SU-DHL-6 (cell line): ENCODE data around the gene PRSS12.

ENCODE experiments used
- H2AFZ ChIP-seq: fragments of 200-600 bp; sonication (generic); 2 replicates; pipeline ENCODE4 v1.6.1; 2014; ENCODE audit warnings: low read depth, mild to moderate bottlenecking, moderate library complexity, mixed read lengths, antibody characterized with exemption, low read length; ENCODE audit not compliant: severe bottlenecking
- H3F3A ChIP-seq: fragments of 200-600 bp; shearing (Covaris generic); 2 replicates; pipeline ENCODE4 v1.6.0; 2016; ENCODE audit warnings: antibody characterized with exemption, mild to moderate bottlenecking; ENCODE audit not compliant: insufficient read depth
- H3K27ac ChIP-seq: fragments of 200-600 bp; sonication (generic); 2 replicates; pipeline ENCODE4 v1.5.1; 2016; ENCODE audit warnings: low read depth, mild to moderate bottlenecking, low read length, moderate library complexity, mixed read lengths
- H3K27me3 ChIP-seq: fragments of 200-600 bp; sonication (generic), shearing (Covaris generic); 2 replicates; pipeline ENCODE4 v1.6.0; 2014; ENCODE audit warnings: mild to moderate bottlenecking, low read length
- H3K36me3 ChIP-seq: fragments of 200-600 bp; sonication (generic); 2 replicates; pipeline ENCODE4 v1.6.1; 2014; ENCODE audit warnings: mild to moderate bottlenecking, low read length, mixed read lengths
- H3K4me2 ChIP-seq: fragments of 300-600, 200-600 bp; shearing (Covaris generic), sonication (generic); 2 replicates; pipeline ENCODE4 v1.6.0; 2014; ENCODE audit warnings: low read length, low read depth, mild to moderate bottlenecking; ENCODE audit not compliant: poor library complexity, severe bottlenecking
- H3K4me3 ChIP-seq: fragments of 200-600 bp; sonication (generic); 2 replicates; pipeline ENCODE4 v1.5.1; 2014; ENCODE audit warnings: antibody characterized with exemption, low read length, mild to moderate bottlenecking, mixed read lengths; ENCODE audit not compliant: insufficient read depth, poor library complexity, severe bottlenecking
- H3K79me2 ChIP-seq: fragments of 200-600 bp; sonication (generic); 2 replicates; pipeline ENCODE4 v1.6.1; 2014; ENCODE audit warnings: mild to moderate bottlenecking, low read length, moderate library complexity; ENCODE audit not compliant: insufficient read depth
- H3K9ac ChIP-seq: fragments of 200-600 bp; sonication (generic); 2 replicates; pipeline ENCODE4 v1.7.0; 2014; ENCODE audit warnings: mild to moderate bottlenecking, low read length
- H3K9me2 ChIP-seq: fragments of 200-600 bp; sonication (generic); replicated peaks from 2 replicates; pipeline ENCODE4 v1.6.1; 2014; ENCODE audit warnings: low read length; ENCODE audit not compliant: insufficient read depth
- H3K9me3 ChIP-seq: fragments of 200-600 bp; sonication (generic); 2 replicates; pipeline ENCODE4 v1.6.1; 2014; ENCODE audit warnings: low read length, mixed read lengths; ENCODE audit not compliant: insufficient read depth
- H4K20me1 ChIP-seq: fragments of 200-600 bp; sonication (generic); 2 replicates; pipeline ENCODE4 v1.6.1; 2014; ENCODE audit warnings: low read depth, mild to moderate bottlenecking, antibody characterized with exemption, low read length, moderate library complexity, mixed read lengths
- EZH2phosphoT487 ChIP-seq: fragments of 200-600 bp; sonication (generic), shearing (Covaris generic); conservative IDR thresholded peaks from 2 replicates; pipeline ENCODE4 v1.6.1; 2018; ENCODE audit warnings: mild to moderate bottlenecking, antibody characterized with exemption, low read length, moderate library complexity, mixed read lengths
- TF ChIP-seq, protein P1 (sequence below): fragments of 200-600 bp; sonication (generic); IDR thresholded peaks from one replicate; pipeline ENCODE4 v1.5.1; 2017; ENCODE audit warnings: antibody characterized with exemption, mild to moderate bottlenecking, low read length, moderate library complexity; ENCODE audit not compliant: insufficient read depth, poor library complexity, severe bottlenecking

The PRSS12 gene

DNA sequence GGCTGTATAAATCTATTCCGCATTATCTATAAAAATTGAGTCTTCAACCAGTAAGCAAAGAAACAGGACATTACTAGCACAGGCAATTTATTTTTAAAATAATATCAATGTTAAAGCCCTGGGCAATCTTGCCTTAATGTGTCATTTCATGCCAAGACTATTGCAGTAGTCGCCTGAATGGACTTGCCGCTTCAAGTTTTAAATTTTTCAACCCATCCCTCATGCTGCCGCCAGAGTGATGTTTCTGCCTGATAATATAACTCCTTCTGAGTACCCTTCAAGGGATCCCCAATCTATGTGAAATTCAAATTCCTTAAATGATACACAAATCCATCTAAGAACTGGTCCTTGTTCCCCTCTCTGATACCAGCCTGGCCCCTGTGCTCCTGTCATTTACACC, 66.9 kb downstream of the PRSS12 start:
- Histone ChIP-seq H3F3A (peaks cover 44% of the 10 kb centered on the region), H3K36me3 (no peaks in the 10 kb centered on the region), H3K27ac (no peak overlapping the region), H3K9me3 (no peaks in the 10 kb centered on the region), H3K4me3 (no peak overlapping the region), H3K9ac (no peak overlapping the region), H3K79me2 (no peaks in the 10 kb centered on the region), H3K9me2 (no peaks in the 10 kb centered on the region), H3K4me2 (no peak overlapping the region), H4K20me1 (no peaks in the 10 kb centered on the region), H2AFZ (no peak overlapping the region), H3K27me3 (no peaks in the 10 kb centered on the region)
- TF ChIP-seq, protein P1, sequence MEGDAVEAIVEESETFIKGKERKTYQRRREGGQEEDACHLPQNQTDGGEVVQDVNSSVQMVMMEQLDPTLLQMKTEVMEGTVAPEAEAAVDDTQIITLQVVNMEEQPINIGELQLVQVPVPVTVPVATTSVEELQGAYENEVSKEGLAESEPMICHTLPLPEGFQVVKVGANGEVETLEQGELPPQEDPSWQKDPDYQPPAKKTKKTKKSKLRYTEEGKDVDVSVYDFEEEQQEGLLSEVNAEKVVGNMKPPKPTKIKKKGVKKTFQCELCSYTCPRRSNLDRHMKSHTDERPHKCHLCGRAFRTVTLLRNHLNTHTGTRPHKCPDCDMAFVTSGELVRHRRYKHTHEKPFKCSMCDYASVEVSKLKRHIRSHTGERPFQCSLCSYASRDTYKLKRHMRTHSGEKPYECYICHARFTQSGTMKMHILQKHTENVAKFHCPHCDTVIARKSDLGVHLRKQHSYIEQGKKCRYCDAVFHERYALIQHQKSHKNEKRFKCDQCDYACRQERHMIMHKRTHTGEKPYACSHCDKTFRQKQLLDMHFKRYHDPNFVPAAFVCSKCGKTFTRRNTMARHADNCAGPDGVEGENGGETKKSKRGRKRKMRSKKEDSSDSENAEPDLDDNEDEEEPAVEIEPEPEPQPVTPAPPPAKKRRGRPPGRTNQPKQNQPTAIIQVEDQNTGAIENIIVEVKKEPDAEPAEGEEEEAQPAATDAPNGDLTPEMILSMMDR, result no peak
- no peak for TF ChIP-seq EZH2phosphoT487

DNA sequence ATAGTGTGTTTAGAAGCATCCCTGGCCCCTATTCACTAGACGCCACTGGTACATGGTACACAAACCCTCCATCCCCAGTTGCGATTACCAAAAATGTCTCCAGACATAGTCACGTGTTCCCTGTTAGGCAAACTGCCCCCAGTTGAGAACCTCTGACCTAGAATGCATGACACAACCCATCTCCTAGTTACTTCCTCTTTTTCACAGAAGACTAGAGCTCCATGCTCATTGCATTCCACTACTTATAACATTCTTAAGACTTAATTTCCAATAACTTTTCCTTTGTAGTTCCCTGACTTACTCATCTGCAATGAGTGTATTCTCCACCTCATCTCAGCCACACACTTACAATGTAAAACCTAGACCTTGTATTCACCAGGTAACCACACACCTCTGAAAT, 68.6 kb downstream of the PRSS12 start:
- Histone ChIP-seq H2AFZ (no peak overlapping the region), H3K79me2 (peaks cover 7% of the 10 kb centered on the region), H3K9me3 (no peaks in the 10 kb centered on the region), H3K9ac (no peak overlapping the region), H3K4me2 (no peak overlapping the region), H3K36me3 (peaks cover 17% of the 10 kb centered on the region), H3K27me3 (no peaks in the 10 kb centered on the region), H3K4me3 (no peak overlapping the region), H3F3A (peaks cover 62% of the 10 kb centered on the region), H4K20me1 (no peaks in the 10 kb centered on the region), H3K27ac (0 out of 2 replicates have a peak overlapping the region, but pooled peaks have one; percentile 87), H3K9me2 (no peaks in the 10 kb centered on the region)
- TF ChIP-seq, protein P1, result no peak
- no peak for TF ChIP-seq EZH2phosphoT487

DNA sequence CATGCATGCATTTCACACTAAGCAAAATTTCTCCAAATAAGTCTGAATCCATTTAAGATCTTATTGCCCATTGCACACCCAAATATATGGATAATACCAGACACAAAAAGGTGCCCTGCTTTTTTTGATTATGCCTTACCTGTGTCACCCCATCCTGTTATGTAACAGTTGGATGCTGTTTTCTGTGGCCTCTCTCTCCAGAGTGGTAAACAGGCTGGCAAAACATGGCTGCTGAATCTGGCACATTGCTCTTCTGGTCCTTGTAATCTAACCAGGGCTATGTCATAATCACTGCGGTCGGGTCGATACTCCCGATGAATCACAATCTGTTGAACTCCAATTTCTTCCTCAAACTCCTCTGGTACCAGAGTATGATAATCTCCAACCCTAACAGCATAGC, 70.1 kb downstream of the PRSS12 start:
- Histone ChIP-seq H3K9me3 (no peaks in the 10 kb centered on the region), H3F3A (peaks cover 65% of the 10 kb centered on the region), H3K4me2 (no peak overlapping the region), H3K36me3 (peaks cover 19% of the 10 kb centered on the region), H3K79me2 (peaks cover 12% of the 10 kb centered on the region), H2AFZ (no peak overlapping the region), H4K20me1 (no peaks in the 10 kb centered on the region), H3K27ac (peak overlapping the region; percentile 87), H3K9ac (no peak overlapping the region), H3K27me3 (no peaks in the 10 kb centered on the region), H3K4me3 (no peak overlapping the region), H3K9me2 (no peaks in the 10 kb centered on the region)
- TF ChIP-seq EZH2phosphoT487, result no peak
- TF ChIP-seq, protein P1, result no peak
